ENCODE data around the gene DNAJA1. TPM values are rescaled to one million over a fixed set of nuclear protein-coding genes. Genes with fewer than 3 reads are reported as not detected.

DNAJA1 gene
- total RNA-seq, result 100 to 1,000 TPM in 1 of 3 donors, 10 to 100 TPM in 2; 76.6 to 122 (median 89.5) TPM

DNA sequence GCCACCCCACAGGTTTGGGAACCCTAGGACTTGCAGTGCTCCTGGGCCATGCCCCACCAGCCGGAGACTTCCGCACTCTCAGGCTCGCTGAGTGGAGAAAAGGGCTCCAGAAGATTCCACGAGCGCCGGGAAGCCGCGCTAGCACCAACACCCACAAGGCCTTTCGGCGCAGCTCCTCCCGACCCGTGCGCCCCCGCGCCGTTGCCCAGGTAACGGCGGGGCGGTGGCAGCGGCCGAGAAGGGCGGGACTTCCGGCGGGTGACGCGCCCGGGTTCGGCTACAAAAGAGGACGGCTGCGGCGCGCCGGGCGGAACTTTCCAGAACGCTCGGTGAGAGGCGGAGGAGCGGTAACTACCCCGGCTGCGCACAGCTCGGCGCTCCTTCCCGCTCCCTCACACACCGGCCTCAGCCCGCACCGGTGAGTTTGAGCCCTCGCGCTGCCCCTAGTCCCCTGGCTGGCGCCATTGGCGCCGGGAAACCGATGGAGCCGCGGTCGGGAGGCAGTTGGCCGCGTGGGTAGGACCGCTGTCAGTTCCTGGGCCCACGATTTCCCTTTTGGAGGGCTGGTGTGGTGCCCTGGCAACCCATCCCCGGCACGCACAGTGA lies at the start of gene DNAJA1:
TSS of gene DNAJA1 (plus strand) at position 308 of the 606 bp plus-strand sequence. CDS start 1,212 bp downstream, outside the sequence.
- peak; percentile 92 for DNase-seq (ENCODE audit: low spot score in 2 of 2)
- Histone ChIP-seq H3K27ac (peak within 1 kb of the TSS; percentile 99), H3K9me3 (no peaks in the 10 kb centered on the region), H3K4me3 (peak within 1 kb of the TSS; percentile 94 to 100 (median 97)), H3K27me3 (no peaks in the 10 kb centered on the region), H3K4me1 (peaks cover 6 to 23% of the 10 kb centered on the region in 2 donors), H3K36me3 (no peaks in the 10 kb centered on the region)
- intact Hi-C loops (cut with DNase I; ENCODE audit: low total_unique reads), result no loop called here
- TF ChIP-seq POLR2A (IDR thresholded peaks at IDR 0.05) (peak; percentile 94), CTCF (IDR thresholded peaks at IDR 0.05) (no peak), POLR2AphosphoS5 (IDR thresholded peaks at IDR 0.05) (peak; percentile 98 to 99 (median 99))

- Histone ChIP-seq H3K36me3 (peaks cover 5% of the 10 kb centered on the region), H3K9me3 (no peaks in the 10 kb centered on the region), H3K27ac (no peak overlapping the region), H3K4me3 (no peak overlapping the region), H3K27me3 (no peaks in the 10 kb centered on the region), H3K4me1 (no peaks in the 10 kb centered on the region)
- no peak for TF ChIP-seq CTCF (IDR thresholded peaks at IDR 0.05)
- TF ChIP-seq POLR2AphosphoS5 (IDR thresholded peaks at IDR 0.05), result no peak
- no peak for TF ChIP-seq POLR2A (IDR thresholded peaks at IDR 0.05)
- no peak for DNase-seq (ENCODE audit: low spot score in 2 of 2)
- intact Hi-C loops (cut with DNase I; ENCODE audit: low total_unique reads), result no loop called here
These were observed 47.0 kb upstream of the DNAJA1 start for GRCh38 chr9:32978051-32978450.

DNA sequence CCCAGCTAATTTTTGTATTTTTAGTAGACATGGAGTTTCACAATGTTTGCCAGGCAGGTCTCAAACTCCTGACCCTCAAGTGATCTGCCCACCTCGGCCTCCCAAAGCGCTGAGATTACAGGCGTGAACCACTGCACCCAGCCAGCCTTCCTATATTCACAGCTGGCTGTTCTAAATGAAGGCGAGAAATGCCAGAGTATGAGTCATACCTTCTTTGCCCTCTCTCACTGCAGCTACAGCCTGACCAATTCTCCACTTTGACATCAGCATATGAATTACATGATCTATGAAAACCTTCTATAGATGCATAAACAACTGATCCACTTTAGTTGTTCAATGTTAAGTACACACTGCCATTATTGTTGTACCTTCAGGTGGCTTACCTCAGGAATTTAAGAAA lies 38.1 kb upstream of the DNAJA1 start:
- H3K27ac ChIP-seq, result no peak overlapping the region
- H3K27me3 ChIP-seq, result no peaks in the 10 kb centered on the region
- H3K4me1 ChIP-seq, result no peaks in the 10 kb centered on the region
- H3K36me3 ChIP-seq, result peaks cover 6% of the 10 kb centered on the region
- intact Hi-C loops (cut with DNase I; ENCODE audit: low total_unique reads), result no loop called here
- H3K9me3 ChIP-seq, result no peaks in the 10 kb centered on the region
- DNase-seq (ENCODE audit: low spot score in 2 of 2), result no peak
- TF ChIP-seq POLR2A (IDR thresholded peaks at IDR 0.05), result no peak
- TF ChIP-seq POLR2AphosphoS5 (IDR thresholded peaks at IDR 0.05), result no peak
- TF ChIP-seq CTCF (IDR thresholded peaks at IDR 0.05), result no peak
- H3K4me3 ChIP-seq, result no peak overlapping the region

- no peak for DNase-seq (ENCODE audit: low spot score in 2 of 2)
- TF ChIP-seq CTCF (IDR thresholded peaks at IDR 0.05) (no peak), POLR2A (IDR thresholded peaks at IDR 0.05) (no peak), POLR2AphosphoS5 (IDR thresholded peaks at IDR 0.05) (no peak)
- Histone ChIP-seq H3K36me3 (peaks cover 4% of the 10 kb centered on the region), H3K4me3 (no peak overlapping the region), H3K27ac (no peak overlapping the region), H3K9me3 (no peaks in the 10 kb centered on the region), H3K4me1 (no peaks in the 10 kb centered on the region), H3K27me3 (no peaks in the 10 kb centered on the region)
- intact Hi-C loops (cut with DNase I; ENCODE audit: low total_unique reads), result no loop called here
These were observed 35.4 kb upstream of the DNAJA1 start for GRCh38 chr9:32989660-32990059.

DNA sequence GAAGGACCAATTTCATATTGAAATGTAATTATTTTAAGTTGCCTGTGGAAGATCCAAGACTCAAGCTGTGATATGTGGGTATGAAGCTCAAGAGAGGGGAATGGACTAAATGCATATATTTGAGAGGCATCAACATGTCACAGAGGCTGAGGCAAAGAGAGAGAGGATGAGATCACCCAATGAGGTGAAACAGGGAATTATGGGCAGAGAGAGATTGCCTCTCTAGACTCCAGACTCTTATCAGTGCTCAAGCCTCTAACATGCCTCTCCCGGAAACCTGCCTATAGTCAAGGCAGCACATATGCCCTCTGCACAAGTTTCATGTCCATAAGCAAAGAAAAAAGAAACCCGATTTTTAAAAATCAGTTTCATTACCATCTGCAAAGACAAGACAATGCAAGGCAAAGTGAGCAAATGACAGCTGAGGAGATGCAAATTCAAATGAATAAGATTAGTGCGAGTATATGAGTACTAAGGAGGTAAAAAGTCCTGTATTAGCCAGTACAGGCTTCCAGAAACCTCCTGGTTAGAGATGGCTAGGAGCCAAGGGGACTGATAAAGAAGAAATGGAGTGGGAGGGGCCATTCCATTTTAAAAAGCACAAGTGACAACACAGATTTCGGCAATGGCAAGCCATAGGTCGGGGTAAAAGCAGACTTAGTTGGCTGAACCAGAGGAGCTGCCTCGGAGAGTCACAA lies 33.0 kb upstream of the DNAJA1 start:
- H3K4me3 ChIP-seq, result no peak overlapping the region
- H3K27ac ChIP-seq, result no peak overlapping the region
- intact Hi-C loops (cut with DNase I; ENCODE audit: low total_unique reads), result no loop called here
- H3K36me3 ChIP-seq, result no peaks in the 10 kb centered on the region
- DNase-seq (ENCODE audit: low spot score in 2 of 2), result no peak
- no peaks in the 10 kb centered on the region for H3K9me3 ChIP-seq
- TF ChIP-seq POLR2AphosphoS5 (IDR thresholded peaks at IDR 0.05) (no peak), CTCF (IDR thresholded peaks at IDR 0.05) (no peak), POLR2A (IDR thresholded peaks at IDR 0.05) (no peak)
- H3K4me1 ChIP-seq, result no peaks in the 10 kb centered on the region
- no peaks in the 10 kb centered on the region for H3K27me3 ChIP-seq
